PC-9 (cell line): ENCODE results near the gene MEF2A.

Source experiments
- EZH2 ChIP-seq: fragments of 200-600 bp; sonication (generic); IDR thresholded peaks from 2 replicates; pipeline ENCODE4 v1.8.0; 2017; ENCODE audit warnings: antibody characterized with exemption, low read depth
- TF ChIP-seq, protein P1 (sequence below): fragments of 200-600 bp; sonication (generic); conservative IDR thresholded peaks from 2 replicates; pipeline ENCODE4 v1.6.1; 2017; ENCODE audit warnings: mixed run types, antibody characterized with exemption, mild to moderate bottlenecking, moderate library complexity

DNA sequence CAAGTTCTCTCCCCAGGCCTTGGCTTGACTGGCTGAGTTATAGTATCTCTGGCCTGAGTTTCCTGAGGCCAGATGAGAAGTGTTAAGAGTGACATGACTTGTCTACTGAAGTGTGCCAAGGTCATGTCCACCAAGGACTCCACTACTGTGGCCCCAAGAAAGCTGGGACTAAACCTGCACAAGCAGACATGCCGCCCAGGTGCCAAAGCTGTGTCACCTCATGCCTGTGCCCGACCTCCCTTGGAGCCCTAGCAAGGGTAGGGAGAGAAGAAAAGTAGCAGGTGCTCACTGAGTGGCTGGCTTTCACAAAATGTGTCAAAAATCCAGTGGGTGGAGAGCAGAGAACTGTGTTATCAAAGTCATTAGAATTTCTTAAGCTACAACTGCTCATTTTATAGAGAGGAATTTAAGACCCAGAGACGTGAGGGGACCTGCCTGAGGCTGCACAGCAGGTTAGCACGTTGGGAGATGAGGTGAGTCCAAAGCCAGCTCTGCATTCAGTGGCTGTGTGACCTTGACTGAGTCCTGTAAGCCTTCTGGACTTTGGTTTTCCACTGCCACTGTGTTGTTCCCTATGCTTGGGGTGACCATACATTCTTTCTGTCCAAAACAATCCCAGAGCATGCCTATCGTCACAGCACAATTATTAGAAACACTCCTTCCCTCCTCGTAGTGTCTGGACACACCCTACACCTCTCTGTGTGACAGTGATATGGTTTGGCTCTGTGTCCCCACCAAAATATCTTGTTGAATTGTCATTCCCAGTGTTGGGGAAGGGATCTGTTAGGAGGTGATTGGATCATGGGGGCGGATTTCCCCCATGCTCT, 172.4 kb downstream of the MEF2A start:
- TF ChIP-seq, protein P1, sequence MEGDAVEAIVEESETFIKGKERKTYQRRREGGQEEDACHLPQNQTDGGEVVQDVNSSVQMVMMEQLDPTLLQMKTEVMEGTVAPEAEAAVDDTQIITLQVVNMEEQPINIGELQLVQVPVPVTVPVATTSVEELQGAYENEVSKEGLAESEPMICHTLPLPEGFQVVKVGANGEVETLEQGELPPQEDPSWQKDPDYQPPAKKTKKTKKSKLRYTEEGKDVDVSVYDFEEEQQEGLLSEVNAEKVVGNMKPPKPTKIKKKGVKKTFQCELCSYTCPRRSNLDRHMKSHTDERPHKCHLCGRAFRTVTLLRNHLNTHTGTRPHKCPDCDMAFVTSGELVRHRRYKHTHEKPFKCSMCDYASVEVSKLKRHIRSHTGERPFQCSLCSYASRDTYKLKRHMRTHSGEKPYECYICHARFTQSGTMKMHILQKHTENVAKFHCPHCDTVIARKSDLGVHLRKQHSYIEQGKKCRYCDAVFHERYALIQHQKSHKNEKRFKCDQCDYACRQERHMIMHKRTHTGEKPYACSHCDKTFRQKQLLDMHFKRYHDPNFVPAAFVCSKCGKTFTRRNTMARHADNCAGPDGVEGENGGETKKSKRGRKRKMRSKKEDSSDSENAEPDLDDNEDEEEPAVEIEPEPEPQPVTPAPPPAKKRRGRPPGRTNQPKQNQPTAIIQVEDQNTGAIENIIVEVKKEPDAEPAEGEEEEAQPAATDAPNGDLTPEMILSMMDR, result no peak
- TF ChIP-seq EZH2, result no peak
